Stomach (tissue), 4 donors: Measurements from ENCODE around the gene RBMS3.

Source experiments
- EP300 ChIP-seq: sonication (generic); formaldehyde crosslinking; IDR thresholded peaks from one replicate; pipeline ENCODE4 v1.6.1; 2017; ENCODE audit warnings: antibody characterized with exemption
- POLR2A ChIP-seq, 4 donors: fragments of 450-650 bp; IDR thresholded peaks; one replicate each; pipeline ENCODE4 v1.6.1; 2016; ENCODE audit warnings: antibody characterized with exemption in 4 of 4, control low read depth in 2 of 4, mild to moderate bottlenecking in 1 of 4, moderate library complexity in 1 of 4
- TF ChIP-seq, protein P1 (sequence below), 7 experiments: fragments of 450-650 bp in 4 of 7; fragments of 200-600 bp in 3 of 7; sonication (generic) in 3 of 7; IDR thresholded peaks; one replicate each; pipeline ENCODE4 v1.5.1; 2016 to 2019; ENCODE audit warnings: antibody characterized with exemption in 7 of 7, control low read depth in 2 of 7, mild to moderate bottlenecking in 1 of 7

DNA sequence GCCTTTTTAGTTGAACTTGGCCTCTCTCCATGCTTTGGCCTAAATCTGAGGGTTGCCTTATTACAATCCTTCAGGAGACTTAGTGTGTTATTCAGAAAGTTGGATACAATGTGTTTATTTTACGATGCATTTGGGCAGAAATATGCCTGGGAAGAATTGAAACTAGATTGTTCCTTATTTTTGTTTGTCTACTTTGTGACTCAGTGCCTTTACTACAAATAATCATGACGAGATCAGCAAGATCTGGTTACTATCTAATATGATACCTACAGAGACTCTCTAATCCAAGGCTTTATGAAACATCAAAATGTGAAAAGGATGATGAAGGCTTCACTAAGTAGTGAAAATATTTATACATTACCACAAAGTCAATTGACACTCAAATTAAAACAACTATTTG, 82.2 kb downstream of the RBMS3 start:
- TF ChIP-seq, protein P1, sequence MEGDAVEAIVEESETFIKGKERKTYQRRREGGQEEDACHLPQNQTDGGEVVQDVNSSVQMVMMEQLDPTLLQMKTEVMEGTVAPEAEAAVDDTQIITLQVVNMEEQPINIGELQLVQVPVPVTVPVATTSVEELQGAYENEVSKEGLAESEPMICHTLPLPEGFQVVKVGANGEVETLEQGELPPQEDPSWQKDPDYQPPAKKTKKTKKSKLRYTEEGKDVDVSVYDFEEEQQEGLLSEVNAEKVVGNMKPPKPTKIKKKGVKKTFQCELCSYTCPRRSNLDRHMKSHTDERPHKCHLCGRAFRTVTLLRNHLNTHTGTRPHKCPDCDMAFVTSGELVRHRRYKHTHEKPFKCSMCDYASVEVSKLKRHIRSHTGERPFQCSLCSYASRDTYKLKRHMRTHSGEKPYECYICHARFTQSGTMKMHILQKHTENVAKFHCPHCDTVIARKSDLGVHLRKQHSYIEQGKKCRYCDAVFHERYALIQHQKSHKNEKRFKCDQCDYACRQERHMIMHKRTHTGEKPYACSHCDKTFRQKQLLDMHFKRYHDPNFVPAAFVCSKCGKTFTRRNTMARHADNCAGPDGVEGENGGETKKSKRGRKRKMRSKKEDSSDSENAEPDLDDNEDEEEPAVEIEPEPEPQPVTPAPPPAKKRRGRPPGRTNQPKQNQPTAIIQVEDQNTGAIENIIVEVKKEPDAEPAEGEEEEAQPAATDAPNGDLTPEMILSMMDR (IDR thresholded peaks at IDR 0.05) = no peak
- TF ChIP-seq POLR2A (IDR thresholded peaks at IDR 0.05) (no peak), EP300 (no peak)
